NCI-H2171 treated with DMSO at 0.1 percent for 48 hours (cell line): Measurements from ENCODE around the gene APOB.

ENCODE experiments used
- DNase-seq: peaks from one replicate; lab custom pipeline; 2025; lab: John Stamatoyannopoulos, UW

APOB gene, protein sequence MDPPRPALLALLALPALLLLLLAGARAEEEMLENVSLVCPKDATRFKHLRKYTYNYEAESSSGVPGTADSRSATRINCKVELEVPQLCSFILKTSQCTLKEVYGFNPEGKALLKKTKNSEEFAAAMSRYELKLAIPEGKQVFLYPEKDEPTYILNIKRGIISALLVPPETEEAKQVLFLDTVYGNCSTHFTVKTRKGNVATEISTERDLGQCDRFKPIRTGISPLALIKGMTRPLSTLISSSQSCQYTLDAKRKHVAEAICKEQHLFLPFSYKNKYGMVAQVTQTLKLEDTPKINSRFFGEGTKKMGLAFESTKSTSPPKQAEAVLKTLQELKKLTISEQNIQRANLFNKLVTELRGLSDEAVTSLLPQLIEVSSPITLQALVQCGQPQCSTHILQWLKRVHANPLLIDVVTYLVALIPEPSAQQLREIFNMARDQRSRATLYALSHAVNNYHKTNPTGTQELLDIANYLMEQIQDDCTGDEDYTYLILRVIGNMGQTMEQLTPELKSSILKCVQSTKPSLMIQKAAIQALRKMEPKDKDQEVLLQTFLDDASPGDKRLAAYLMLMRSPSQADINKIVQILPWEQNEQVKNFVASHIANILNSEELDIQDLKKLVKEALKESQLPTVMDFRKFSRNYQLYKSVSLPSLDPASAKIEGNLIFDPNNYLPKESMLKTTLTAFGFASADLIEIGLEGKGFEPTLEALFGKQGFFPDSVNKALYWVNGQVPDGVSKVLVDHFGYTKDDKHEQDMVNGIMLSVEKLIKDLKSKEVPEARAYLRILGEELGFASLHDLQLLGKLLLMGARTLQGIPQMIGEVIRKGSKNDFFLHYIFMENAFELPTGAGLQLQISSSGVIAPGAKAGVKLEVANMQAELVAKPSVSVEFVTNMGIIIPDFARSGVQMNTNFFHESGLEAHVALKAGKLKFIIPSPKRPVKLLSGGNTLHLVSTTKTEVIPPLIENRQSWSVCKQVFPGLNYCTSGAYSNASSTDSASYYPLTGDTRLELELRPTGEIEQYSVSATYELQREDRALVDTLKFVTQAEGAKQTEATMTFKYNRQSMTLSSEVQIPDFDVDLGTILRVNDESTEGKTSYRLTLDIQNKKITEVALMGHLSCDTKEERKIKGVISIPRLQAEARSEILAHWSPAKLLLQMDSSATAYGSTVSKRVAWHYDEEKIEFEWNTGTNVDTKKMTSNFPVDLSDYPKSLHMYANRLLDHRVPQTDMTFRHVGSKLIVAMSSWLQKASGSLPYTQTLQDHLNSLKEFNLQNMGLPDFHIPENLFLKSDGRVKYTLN (N-terminal part only)

DNA sequence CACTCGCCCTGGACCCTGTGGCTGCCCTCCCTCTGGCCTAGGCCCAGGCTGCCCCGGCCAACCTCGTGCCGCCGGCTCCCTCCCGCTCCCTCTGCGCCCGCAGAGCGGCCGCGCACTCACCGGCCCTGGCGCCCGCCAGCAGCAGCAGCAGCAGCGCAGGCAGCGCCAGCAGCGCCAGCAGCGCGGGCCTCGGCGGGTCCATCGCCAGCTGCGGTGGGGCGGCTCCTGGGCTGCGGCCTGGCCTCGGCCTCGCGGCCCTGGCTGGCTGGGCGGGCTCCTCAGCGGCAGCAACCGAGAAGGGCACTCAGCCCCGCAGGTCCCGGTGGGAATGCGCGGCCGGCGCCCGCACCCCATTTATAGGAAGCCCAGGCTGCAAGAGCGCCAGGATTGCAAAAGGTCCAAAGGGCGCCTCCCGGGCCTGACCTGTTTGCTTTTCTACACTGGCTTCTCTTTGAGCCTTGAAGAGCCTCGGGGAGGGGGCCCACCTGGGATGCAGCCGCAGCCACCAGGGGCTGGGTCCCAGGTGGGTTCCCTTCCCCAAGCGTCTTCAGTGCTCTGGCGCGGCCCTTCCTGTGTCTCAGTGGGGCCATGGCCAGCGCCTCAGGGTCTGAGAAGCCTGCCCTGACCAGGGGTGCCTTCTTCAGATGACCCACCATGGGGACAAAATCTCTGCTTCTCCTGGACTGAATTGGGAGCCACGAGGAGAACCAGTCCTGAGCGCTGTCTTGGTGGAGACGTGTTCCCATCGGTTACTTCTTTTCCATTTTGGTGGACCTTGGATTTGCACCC lies at the start of gene APOB:
APOB (minus strand) TSS at position 330 of the 789 bp plus-strand sequence; CDS start at position 202, 128 bp downstream.
- no peak for DNase-seq

DNA sequence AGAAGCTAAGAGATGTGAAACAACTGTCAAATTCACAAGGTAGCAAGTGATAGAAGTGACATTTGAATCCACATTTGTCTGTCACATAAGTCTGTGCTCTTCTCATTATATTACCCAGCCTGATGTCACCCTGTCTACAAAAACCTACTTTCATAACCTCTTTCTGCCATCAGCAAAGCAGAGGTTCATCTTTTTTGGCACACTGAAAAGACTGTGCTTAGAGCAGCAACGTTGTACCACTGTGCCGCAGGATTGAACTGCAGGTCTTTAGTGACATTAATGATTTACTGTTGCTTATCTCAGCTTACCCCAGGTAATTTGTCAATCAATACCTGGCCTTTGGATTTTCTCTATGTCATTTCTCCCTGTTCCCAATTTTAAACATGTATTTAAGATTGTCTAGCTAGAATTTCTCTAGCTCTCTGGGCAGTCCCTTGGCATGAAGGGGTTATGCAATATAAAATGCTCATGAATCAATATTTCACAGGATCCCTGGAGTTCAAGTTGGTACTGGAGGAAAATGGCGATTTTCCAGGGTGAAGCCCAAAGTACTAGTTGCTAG lies 48.5 kb upstream of the APOB start:
- no peak for DNase-seq

DNA sequence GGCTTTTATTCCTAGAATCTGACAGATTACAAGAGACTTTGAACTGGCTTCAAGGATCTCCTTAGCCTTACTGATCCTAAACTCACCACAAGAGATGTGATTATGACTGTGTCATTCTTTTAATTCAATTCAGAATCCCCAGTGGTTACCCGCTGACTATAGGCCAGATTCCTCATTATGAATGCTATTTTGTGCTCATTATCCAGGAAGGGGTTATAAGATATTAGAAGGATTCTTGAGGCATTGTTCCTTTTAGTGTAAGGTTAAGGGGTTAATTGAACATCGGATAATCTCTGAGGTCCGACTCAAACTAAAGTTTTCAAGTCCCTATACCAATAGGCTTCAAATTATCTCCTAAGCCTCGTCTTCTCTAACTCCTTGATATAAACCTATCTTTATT lies 40.5 kb upstream of the APOB start:
- DNase-seq, result no peak

DNA sequence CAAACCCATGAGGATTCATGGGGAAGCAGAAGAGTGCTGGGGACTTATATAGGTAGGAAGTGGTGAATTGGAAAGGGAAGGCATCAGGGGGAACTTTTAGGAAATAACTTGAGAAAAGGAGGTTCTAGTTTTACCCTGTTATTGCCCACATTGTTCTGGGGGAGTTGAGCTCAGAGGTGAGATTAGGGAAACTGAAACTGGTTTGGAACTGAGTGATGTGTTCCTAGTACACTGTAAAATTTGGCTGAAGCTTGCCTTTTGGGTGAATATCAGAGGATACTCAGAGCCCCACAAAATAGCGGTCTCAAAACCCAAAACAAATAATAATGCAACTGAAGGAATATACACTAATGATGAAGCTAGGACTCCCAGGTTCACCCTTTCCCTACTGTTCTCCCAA lies 39.6 kb upstream of the APOB start:
- no peak for DNase-seq

DNA sequence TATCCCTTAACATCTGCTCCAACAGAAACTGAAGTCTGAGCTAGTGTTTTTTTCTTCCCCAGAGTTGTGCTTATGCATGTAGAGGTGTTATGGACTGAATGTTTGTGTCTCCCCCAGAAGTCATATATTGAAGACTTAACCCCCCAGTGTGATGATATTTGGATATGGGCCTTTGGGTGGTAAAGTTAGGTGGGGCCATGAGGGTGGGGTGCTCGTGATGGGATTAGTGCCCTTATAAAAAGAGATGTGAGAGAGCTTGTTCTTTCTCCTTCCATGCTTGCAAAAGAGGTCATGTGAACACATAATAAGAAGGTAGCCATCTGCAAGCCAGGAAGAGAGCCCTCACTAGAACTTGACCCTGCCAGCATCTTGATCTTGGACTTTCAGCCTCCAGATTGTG lies 34.4 kb upstream of the APOB start:
- no peak for DNase-seq

DNA sequence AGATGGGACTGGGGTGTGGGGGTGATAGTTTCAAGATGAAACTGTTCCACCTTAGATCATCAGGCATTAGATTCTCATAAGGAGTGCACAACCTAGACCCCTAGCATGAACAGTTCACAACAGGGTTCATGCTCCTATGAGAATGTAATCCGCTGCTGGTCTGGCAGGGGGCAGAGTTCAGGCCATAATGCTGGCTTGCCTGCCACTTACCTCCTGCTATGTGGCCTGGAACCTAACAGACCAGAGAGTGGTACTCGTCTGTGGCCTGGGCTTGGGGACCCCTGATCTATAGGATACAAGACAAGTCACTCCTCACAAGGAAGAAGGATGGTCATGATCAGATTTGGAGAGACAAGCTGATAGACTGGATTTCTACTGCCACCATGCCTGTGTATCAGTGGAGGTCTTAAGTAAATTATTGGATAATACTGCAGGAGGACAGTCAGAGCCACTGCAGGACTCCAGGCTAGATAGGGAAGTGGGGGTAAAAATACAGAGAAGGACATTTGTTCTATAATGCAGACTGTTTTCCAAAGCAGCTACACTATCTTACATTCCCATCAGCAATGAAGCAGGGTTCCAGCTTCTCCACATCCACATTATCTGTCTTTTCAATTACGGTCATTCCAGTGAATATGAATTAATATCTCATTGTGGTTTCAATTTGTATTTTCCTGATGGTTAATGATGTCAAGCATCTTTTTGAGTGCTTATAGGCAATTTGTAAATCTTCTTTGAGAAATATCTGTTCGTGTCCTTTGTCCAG lies 28.8 kb upstream of the APOB start:
- DNase-seq, result no peak

DNA sequence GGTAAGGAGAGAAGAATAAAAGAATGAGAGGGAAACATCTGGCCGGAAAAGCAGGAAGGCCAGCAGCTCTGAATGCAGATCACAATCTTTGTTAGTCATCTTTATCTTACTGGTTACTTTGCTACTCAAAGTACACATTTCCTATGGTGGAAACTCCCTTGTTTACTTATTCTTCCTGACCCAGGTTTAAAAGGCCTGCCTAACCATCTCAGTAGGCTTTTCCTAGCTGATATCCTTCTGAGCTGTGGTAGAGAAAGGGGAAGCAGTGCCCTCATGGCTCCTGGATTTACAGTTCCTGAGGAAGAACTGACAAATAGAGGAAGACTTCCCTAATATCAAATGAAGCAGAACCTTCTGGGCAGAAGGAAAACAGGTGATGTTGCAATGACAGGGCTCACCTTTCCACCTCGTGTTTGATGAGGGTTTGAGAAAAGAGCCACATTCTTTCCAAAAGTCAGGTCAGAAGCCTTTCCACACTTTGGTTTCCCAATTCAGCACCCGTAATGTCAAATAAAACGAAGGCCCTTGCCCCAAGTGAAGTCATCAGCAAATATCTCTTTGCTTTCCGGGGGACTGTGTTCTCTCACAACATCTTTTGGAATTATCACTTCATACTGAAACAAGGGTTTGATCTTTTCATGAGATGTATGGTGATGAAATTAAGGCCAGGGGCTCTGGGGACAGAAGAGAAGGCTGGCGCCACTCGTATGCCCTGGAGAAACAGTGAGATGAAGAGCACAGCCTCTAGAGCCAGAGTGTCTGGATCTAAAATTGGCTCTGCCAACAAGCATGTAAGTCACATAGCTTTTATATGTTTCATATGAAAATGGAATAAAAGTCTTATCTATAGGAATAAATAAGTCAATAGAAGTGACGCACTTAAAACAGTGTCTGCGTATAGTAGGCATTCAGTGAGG lies 26.7 kb upstream of the APOB start:
- no peak for DNase-seq

DNA sequence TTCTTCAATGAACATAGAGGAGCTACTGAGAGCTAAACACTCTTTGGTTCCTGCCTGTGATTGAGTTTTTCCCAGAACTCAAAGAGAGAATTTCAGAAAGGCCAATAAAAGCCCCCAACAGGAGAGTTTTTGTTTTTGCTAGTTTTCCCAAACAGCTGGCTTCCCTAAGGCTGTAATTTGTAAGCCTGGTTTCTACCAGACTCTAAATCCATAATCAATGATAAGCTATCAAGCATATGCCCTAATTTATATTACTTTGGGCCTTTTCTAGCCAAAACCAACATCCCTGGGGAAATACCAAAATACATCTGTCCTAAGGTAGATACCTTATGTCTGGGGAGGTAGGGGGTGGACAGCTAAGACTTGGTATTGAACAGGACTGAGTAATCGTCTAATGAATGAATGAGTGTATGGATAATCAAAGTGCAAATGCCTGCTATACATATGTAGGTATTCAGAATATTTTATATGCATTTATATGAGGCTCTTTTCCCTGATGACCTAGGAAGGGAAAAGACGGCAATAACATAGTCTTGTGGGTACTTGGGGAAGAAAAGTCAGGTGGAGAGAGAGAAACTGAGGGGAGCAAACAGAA lies 26.0 kb upstream of the APOB start:
- DNase-seq, result no peak

DNA sequence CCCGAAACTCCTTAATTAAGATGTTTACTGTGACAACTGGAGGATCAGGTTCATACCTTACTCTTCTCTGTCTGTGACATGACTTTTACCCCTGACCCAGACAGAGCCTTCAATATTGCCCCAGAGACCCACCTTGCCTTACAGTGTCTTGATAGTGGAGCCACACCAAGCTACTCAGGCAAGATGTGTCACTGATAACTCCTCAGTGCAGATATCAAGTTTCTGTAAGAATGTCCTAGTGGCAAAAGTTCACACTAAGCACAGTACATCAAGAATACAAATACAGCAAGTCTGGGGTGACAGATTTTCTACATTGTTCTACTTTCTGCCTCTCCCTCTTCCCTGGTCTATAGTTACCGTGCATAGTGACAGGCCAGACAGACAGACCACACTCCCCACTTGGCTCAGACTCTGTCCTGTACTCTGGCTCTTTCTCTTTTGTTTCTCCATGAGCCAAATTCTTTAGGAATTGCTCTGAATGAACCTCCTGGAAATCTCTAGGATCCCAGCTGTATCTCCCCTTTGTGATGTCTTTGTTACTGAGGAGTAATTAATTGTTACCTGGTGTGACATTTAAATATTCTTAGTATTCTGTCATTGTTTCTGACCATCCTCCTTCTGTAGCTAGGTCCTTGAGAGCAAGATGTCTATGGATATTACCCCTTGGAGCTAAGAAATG lies 24.1 kb upstream of the APOB start:
- DNase-seq, result no peak

DNA sequence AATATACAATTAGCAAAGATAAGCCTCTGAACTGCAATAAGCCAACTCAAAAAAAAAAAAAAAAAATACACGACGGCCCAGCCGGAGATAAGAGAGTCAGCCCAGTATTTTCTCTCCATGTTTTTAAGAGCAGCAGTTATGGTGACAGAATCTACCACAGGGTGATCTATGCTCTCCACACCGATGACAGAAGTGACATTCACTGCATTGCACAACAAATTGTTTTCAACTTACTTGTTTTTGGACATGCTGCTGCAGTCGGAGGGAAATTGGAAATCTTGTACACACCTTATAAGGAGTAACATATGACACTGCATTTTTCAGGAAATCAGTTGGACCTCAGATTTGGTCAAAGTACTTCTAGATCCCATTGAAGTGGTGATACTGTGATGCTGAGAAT lies 23.3 kb upstream of the APOB start:
- DNase-seq, result no peak

DNA sequence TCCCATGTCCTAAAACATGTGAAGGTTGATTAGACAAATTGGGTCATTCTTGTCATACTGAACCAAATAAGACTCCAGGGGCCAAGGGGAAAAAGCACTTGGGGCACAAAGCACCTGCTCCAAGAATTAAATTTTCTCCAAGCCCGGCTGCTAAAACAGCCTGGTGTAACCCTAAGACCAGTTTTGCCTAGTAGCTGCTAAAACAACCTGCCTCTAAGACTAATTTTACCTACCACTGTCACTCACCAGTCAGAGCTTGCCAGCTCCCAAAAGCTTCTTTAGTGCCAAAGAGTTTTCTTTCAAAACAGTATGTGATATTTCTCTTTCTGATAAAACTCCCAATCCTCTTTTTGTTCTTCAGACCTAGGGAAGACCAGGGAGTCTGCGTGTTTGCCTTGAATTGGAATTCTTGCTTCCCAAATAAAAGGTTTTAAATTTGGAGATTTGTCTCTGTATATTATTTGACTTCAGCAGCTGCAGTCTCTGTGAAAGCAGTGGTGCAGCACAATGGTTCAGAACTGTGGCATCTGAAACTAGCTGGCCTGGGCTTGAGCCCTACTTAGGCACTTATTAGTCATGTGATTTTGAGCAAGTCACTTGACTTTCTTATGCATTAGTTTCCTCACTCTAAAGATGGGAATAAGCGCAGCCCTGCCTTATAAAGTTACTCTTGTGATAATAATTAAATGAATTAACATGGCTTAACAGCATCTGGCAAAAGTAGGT lies 16.2 kb upstream of the APOB start:
- no peak for DNase-seq

DNA sequence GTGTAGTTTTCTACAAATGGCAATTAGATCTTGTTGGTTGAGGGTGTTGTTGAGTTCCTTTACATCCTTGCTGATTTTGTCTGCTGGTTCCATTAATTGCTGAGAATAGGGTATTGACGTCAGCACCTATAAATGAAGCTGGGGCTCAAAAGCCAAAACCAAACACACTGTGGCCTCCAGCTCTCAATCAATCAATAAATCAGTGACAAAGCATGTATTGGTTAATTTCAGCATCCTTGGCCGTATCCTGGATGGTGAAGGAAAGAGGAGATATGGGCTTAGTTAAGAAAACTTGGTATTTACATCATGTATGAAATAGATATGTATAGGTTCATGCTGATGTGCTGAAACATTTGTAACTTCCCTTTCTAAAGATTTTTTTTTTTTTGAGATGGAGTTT lies 13.2 kb upstream of the APOB start:
- DNase-seq, result no peak

DNA sequence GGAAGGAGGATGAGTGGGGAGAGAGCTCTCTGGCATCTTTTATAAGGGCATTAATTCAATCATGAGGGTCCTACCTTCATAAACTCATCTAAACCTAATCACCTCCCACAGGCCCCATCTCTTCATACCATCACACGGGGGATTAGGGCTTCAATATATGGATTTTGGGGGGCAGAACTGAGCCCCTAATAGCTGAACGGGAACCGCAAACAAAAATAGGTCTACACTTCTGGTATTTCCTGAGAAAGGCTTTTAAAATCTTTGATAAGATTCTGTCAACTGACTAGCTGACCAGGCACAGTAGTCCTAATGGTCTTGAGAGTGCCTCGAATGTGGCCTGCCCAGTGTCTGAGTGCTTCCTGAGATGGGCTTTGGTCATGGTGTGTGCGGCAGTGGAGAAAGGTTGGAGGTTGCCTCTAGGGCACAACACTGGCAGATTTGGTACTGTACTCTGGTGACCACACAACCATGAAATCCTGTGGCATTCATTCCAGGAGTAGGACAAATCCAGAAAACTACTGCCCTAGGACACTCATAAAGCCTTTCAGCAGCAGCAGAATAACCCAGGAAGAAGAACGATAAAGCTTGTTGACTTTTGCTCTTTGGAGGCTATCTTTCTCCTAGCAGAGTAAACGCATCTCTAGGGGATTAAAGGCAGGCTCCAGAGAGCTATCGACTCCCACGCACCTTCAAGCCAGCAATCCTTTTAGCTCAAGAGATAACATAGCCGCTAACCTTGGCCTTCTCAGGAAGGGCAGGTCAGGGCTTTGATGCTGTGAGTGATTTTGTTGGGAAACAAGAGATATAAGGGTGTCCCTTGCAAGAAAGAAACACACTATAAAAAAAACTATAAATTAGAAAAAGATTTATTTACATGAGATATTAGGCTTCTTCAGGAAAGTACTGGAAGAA lies 12.3 kb upstream of the APOB start:
- no peak for DNase-seq

DNA sequence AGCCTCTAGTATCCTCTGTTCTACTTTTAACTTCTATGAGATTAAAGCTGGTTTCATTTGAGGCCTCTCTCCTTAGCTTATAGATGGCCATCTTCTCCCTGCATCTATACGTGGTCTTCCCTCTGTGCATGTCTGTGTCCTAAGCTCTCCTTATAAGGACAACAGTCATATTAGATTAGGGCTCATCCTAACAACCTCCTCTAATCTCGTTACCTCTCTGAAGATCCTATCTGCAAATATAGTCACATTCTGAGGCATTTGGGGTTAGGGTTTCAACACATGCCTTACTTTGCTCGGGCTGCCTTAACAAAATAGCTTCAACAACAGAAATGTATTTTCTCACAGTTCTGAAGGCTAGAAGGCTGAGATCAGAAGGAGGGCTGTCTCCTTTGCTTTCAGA lies 11.6 kb upstream of the APOB start:
- DNase-seq, result no peak

DNA sequence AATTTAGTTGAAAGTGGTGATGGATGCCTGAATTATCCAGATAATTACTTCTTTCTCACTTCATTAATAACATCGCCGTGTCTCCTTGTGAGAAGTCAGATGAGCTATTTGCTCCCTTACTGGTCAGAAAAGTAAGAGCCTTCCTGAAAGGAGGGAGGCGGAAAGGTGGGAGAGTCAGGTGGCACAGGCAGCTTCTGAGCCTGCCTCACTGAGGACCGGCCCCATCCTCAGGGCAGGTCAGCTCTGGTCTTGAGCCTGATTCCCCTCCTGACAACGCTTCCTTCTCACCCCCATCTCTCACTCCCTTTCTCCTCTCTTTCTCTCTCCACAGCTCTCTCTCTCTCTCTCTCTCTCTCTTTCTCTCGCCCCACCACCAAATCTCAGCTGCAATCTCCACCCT lies 10.1 kb upstream of the APOB start:
- no peak for DNase-seq

DNA sequence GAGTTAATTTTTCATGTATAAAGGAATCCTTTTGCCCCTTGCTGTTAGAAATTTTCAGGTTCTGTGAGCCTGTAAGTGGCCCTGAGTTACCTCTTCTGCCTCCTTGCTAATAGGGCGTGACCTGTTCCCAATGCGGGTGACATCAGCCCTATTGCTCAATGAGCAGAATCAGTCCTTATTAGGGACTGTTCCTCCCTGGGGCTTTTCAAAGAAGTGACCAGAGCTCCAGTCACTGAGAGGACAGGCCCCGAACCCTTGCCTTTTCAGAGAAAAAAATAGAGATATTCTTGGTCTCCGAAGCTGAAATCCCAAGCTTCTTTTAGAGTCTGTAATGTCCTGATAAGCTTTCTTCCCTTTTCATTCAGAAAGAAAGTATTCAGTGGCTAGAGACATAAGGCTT lies 8.2 kb upstream of the APOB start:
- no peak for DNase-seq

DNA sequence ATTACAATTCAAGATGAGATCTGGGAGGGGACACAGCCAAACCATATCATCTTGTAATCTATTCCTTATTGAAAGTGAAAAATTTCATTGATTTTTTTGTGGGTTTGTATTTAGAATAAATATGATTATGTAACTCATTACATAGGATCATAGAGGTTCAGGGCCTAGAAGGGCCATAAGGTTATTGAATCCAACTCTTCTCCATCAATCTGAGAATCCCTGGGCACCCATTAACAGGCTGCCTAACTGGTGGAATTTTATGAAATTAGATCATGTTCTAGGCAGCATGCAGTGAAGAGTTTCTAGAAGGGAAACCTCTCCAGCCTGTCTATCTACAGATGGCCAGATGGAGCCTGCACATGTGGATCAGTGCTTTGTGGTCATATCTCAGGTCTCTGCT lies 6.3 kb upstream of the APOB start:
- DNase-seq, result no peak
